Esophagus muscularis mucosa (tissue), 4 donors: ENCODE measurements around the gene COL5A1. TPM values are rescaled to one million over a fixed set of nuclear protein-coding genes. Genes with fewer than 3 reads are reported as not detected.

Source experiments
- DNase-seq: peaks from one replicate; pipeline ENCODE4 v3.0.0-alpha.2; 2017; ENCODE audit errors: extremely low spot score
- H3K27ac ChIP-seq, 4 donors: fragments of 200-600 bp; sonication (generic); replicated peaks in 1 of 4; 1 replicate in 3 of 4; 2 replicates in 1 of 4; pipeline ENCODE4 v1.5.1; 2016 to 2019; ENCODE audit warnings: mild to moderate bottlenecking in 1 of 4
- H3K27me3 ChIP-seq, 4 donors: fragments of 200-600 bp; sonication (generic); one replicate each; pipeline versions ENCODE4 v1.5.1 to v1.6.0; 2016 to 2019
- H3K36me3 ChIP-seq, 4 donors: fragments of 200-600 bp; sonication (generic); one replicate each; pipeline ENCODE4 v1.5.1; 2016 to 2019
- H3K4me1 ChIP-seq, 4 donors: fragments of 200-600 bp; sonication (generic); one replicate each; pipeline ENCODE4 v1.5.1; 2016 to 2019
- H3K4me3 ChIP-seq, 4 donors: fragments of 200-600 bp; sonication (generic); 1 replicate in 2 of 4; 2 replicates in 2 of 4; pipeline ENCODE4 v1.5.1; 2016 to 2019; ENCODE audit warnings: mild to moderate bottlenecking in 4 of 4, moderate library complexity in 1 of 4
- H3K9me3 ChIP-seq, 4 donors: fragments of 200-600 bp; sonication (generic); 1 replicate in 3 of 4; 2 replicates in 1 of 4; pipeline ENCODE4 v1.5.1; 2016 to 2019
- EP300 ChIP-seq: sonication (generic); formaldehyde crosslinking; IDR thresholded peaks from one replicate; pipeline ENCODE4 v1.6.1; 2017; ENCODE audit warnings: antibody characterized with exemption
- POLR2A ChIP-seq: fragments of 450-650 bp; IDR thresholded peaks from one replicate; pipeline ENCODE4 v1.6.1; 2017; ENCODE audit warnings: antibody characterized with exemption, moderate library complexity, mild to moderate bottlenecking, low read depth
- POLR2AphosphoS5 ChIP-seq, 2 donors: sonication (generic); formaldehyde crosslinking; IDR thresholded peaks; one replicate each; pipeline ENCODE4 v1.6.1; 2017; ENCODE audit warnings: antibody characterized with exemption in 2 of 2
- WGBS: methylation state at CpG from one replicate; pipeline ENCODE4 v1.1.5; 2018; 5-methylcytosine and 5-hydroxymethylcytosine counted together
- intact Hi-C: fragments of 100-400 bp; cut with DNase I; formaldehyde crosslinking; loops from one replicate; pipeline ENCODE4 v1.15.1; 2023
- total RNA-seq, 4 donors: library from RNA; depleted of rRNA; stranded (reverse); fragments of >200 nt; gene quantifications; one replicate each; pipeline versions ENCODE4 v1.1.0 to v1.2.1, GENCODE V29; 2016
- TF ChIP-seq, protein P1 (sequence below), 3 experiments: fragments of 200-600 bp in 2 of 3; fragments of 450-650 bp in 1 of 3; sonication (generic) in 2 of 3; IDR thresholded peaks; one replicate each; pipeline ENCODE4 v1.5.1; 2017 to 2019; ENCODE audit warnings: antibody characterized with exemption in 3 of 3, mild to moderate bottlenecking in 2 of 3, moderate library complexity in 1 of 3

COL5A1 gene
- total RNA-seq, 4 donors from 2014 or later = 36.0 to 89.5 (median 56.4) TPM

DNA sequence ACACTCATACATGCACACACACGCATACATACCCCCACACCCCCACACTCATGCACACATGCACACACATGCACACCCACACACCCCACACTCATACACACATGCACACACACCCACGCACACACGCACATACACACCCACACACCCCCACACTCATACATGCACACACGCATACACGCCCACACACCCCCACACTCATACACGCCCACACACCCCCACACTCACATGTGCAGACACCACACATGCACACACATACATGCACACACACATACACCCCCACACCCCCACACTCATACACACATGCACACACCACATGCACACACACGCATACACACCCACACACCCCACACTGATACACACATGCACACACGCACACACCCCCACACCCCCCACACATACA, 118.3 kb downstream of the COL5A1 start:
- intact Hi-C loops = no loop called here
- no peak overlapping the region for H3K4me3 ChIP-seq
- peaks cover 0 to 8% (median 0%) of the 10 kb centered on the region in 4 donors for H3K4me1 ChIP-seq
- peaks cover 6 to 88% (median 49%) of the 10 kb centered on the region in 4 donors for H3K36me3 ChIP-seq
- no peaks in the 10 kb centered on the region for H3K27me3 ChIP-seq
- DNase-seq = no peak
- 82% methylated on average over 8 of the region's 8 CpGs for whole genome bisulfite sequencing
- TF ChIP-seq EP300 (no peak), POLR2AphosphoS5 (IDR thresholded peaks at IDR 0.05) (no peak), POLR2A (no peak)
- TF ChIP-seq, protein P1, sequence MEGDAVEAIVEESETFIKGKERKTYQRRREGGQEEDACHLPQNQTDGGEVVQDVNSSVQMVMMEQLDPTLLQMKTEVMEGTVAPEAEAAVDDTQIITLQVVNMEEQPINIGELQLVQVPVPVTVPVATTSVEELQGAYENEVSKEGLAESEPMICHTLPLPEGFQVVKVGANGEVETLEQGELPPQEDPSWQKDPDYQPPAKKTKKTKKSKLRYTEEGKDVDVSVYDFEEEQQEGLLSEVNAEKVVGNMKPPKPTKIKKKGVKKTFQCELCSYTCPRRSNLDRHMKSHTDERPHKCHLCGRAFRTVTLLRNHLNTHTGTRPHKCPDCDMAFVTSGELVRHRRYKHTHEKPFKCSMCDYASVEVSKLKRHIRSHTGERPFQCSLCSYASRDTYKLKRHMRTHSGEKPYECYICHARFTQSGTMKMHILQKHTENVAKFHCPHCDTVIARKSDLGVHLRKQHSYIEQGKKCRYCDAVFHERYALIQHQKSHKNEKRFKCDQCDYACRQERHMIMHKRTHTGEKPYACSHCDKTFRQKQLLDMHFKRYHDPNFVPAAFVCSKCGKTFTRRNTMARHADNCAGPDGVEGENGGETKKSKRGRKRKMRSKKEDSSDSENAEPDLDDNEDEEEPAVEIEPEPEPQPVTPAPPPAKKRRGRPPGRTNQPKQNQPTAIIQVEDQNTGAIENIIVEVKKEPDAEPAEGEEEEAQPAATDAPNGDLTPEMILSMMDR (IDR thresholded peaks at IDR 0.05) = no peak
- H3K9me3 ChIP-seq = no peaks in the 10 kb centered on the region
- H3K27ac ChIP-seq = no peak overlapping the region

DNA sequence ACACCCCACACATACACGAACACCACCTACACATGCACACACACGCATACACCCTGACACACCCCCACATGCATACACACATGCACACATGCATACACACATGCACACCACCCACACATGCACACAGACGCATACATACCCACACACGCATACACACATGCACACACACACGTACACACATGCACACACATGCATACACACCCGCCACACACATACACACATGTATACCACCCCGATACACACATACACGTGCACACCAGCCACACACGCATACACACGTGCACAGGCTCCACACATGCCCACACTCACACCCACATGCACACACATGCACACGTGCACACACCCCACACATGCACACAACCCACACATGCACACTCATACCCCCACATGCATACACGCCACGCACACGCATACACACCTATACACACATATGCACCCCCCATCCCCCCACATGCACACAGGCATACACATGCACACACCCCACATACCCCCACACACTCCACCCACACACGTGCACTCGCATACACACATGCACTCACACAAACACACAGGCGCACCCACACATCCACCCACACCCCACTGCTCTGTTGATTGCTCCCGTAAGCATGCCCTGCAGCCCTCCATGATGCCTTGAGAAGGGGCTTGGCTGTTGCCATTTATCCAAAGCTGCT, 119.3 kb downstream of the COL5A1 start:
- TF ChIP-seq POLR2AphosphoS5 (IDR thresholded peaks at IDR 0.05) = no peak
- no peak for TF ChIP-seq EP300
- TF ChIP-seq, protein P1 (IDR thresholded peaks at IDR 0.05) = no peak
- TF ChIP-seq POLR2A = no peak
- DNase-seq = no peak
- Histone ChIP-seq H3K27me3 (no peaks in the 10 kb centered on the region), H3K4me3 (no peak overlapping the region), H3K27ac (no peak overlapping the region), H3K4me1 (peaks cover 0 to 8% (median 0%) of the 10 kb centered on the region in 4 donors), H3K9me3 (no peaks in the 10 kb centered on the region), H3K36me3 (peaks cover 6 to 89% (median 51%) of the 10 kb centered on the region in 4 donors)
- WGBS = 88% methylated on average over 18 of the region's 18 CpGs
- intact Hi-C loops = no loop called here

DNA sequence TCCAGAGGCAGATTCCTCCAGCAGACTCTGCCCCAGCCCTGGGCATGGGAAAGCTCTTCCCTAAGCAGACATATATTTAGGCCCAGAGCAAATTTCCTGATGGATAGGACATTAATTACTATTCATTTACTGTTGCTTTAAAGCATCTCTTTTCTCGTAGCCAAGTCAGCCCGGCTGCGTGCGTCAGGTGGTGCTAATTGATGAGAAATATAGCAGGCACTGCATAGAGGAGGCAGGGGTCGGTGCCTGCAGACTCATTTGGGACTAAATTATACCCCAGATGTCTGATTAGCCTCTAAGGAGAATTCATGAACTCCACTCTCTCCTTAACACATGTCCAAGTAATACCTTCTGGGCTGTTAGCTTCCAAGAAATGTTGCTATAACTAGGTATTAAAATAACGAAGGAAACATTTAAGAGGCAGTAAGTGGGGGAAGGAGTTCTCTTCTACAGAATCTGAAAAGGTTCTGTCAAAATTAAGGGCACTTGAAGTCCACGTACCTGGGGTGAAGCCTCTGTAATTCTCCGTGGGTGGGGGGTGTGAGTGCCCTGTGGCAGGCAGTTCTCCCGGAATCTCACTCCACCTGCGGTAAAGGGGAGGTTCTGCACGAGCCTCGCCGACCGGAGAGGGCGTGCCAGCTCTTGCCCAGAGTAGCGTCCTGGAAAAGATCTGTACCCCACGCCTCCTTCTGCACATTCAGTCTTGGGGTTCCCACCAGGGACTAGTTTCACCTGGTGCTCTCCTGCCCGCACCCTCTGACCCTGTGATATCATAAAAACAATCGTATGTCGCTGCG, 123.1 kb downstream of the COL5A1 start:
- Histone ChIP-seq H3K9me3 (no peaks in the 10 kb centered on the region), H3K4me3 (no peak overlapping the region), H3K27ac (no peak overlapping the region), H3K27me3 (no peaks in the 10 kb centered on the region), H3K4me1 (peaks cover 0 to 8% (median 0%) of the 10 kb centered on the region in 4 donors), H3K36me3 (peaks cover 11 to 88% (median 51%) of the 10 kb centered on the region in 4 donors)
- TF ChIP-seq POLR2A (no peak), EP300 (no peak), POLR2AphosphoS5 (IDR thresholded peaks at IDR 0.05) (no peak)
- TF ChIP-seq, protein P1 (IDR thresholded peaks at IDR 0.05) = no peak
- WGBS = 68% methylated on average over 14 of the region's 21 CpGs
- DNase-seq = no peak
- intact Hi-C loops = no loop called here

DNA sequence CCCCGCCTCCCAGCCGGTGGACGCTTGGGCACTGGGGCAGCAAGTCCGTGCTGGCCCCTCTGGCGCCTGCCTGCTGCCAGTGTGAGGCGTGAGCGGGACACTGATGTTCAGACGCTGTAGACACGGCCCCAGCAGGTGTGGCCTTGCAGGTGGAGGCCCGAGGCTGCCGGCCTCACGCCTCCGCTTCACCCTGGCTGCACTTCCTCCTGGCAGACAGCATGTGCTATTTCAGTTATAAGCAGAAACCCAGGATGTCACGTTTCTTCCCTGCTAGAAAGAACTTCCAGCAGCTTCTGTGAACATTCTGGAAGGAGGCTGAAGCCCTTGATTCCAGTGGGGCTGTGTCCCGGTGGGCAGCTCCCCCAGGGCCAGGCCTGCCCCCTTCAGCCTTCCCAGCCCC, 124.2 kb downstream of the COL5A1 start:
- intact Hi-C loops = no loop called here
- no peak overlapping the region for H3K27ac ChIP-seq
- H3K36me3 ChIP-seq = peaks cover 11 to 84% (median 49%) of the 10 kb centered on the region in 4 donors
- no peak for DNase-seq
- no peaks in the 10 kb centered on the region for H3K9me3 ChIP-seq
- WGBS = no CpG with 5 or more reads among the region's 15 CpGs
- H3K27me3 ChIP-seq = no peaks in the 10 kb centered on the region
- peaks cover 0 to 8% (median 0%) of the 10 kb centered on the region in 4 donors for H3K4me1 ChIP-seq
- H3K4me3 ChIP-seq = no peak overlapping the region
- TF ChIP-seq, protein P1 (IDR thresholded peaks at IDR 0.05) = no peak
- TF ChIP-seq POLR2A (no peak), EP300 (no peak), POLR2AphosphoS5 (IDR thresholded peaks at IDR 0.05) (no peak)
